ENCODE measurements around the gene SOX5.

DNA sequence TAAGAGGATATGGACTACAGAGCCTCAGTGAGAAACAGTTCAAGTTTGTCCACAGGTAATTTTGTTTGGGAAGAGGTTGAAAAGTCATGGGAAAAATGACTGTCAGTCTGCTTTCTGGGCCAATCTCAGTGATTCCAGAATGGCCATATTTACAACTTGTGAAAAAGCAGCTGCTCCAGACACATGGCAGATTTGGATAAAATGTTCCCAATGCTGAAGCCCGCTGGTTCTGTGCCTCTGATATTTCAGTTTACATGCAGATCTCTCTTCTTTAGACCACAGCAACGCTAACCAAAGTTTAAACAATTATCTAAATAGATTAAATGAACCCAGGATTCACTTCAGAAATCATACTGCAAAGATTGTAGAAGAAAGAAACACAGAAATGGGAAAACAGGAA is 222.8 kb downstream of the SOX5 start:
- TF ChIP-seq, protein P1, sequence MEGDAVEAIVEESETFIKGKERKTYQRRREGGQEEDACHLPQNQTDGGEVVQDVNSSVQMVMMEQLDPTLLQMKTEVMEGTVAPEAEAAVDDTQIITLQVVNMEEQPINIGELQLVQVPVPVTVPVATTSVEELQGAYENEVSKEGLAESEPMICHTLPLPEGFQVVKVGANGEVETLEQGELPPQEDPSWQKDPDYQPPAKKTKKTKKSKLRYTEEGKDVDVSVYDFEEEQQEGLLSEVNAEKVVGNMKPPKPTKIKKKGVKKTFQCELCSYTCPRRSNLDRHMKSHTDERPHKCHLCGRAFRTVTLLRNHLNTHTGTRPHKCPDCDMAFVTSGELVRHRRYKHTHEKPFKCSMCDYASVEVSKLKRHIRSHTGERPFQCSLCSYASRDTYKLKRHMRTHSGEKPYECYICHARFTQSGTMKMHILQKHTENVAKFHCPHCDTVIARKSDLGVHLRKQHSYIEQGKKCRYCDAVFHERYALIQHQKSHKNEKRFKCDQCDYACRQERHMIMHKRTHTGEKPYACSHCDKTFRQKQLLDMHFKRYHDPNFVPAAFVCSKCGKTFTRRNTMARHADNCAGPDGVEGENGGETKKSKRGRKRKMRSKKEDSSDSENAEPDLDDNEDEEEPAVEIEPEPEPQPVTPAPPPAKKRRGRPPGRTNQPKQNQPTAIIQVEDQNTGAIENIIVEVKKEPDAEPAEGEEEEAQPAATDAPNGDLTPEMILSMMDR (conservative IDR thresholded peaks at IDR 0.05; ENCODE audit: low read length), result no peak
- TF ChIP-seq EZH2phosphoT487 (IDR thresholded peaks at IDR 0.05; ENCODE audit: borderline replicate concordance), result no peak
